GM12865 (cell line): Measurements from ENCODE around the gene PRKCE.
"Not testable (repeated sequence)": the region's sequence is repeated elsewhere in the genome, so short reads cannot be mapped to it uniquely, and the experiment has no call there.

Experiments used
- DNase-seq: peaks from one replicate; pipeline ENCODE4 v3.0.0; 2010; ENCODE audit warnings: low read depth
- H3K4me3 ChIP-seq: 2 replicates; pipeline ENCODE4 v1.5.1; 2011; ENCODE audit warnings: mild to moderate bottlenecking, low read depth, low read length, control low read depth
- TF ChIP-seq, protein P1 (sequence below): IDR thresholded peaks from 2 replicates; pipeline ENCODE4 v1.5.1; 2011; ENCODE audit warnings: low read length, control low read depth, low read depth, inconsistent platforms; ENCODE audit not compliant: insufficient read depth; ENCODE audit errors: missing control alignments

The PRKCE gene

GRCh38 chr2:46207591-46207990 lies 556.1 kb downstream of the PRKCE start:
- TF ChIP-seq, protein P1, sequence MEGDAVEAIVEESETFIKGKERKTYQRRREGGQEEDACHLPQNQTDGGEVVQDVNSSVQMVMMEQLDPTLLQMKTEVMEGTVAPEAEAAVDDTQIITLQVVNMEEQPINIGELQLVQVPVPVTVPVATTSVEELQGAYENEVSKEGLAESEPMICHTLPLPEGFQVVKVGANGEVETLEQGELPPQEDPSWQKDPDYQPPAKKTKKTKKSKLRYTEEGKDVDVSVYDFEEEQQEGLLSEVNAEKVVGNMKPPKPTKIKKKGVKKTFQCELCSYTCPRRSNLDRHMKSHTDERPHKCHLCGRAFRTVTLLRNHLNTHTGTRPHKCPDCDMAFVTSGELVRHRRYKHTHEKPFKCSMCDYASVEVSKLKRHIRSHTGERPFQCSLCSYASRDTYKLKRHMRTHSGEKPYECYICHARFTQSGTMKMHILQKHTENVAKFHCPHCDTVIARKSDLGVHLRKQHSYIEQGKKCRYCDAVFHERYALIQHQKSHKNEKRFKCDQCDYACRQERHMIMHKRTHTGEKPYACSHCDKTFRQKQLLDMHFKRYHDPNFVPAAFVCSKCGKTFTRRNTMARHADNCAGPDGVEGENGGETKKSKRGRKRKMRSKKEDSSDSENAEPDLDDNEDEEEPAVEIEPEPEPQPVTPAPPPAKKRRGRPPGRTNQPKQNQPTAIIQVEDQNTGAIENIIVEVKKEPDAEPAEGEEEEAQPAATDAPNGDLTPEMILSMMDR: no peak
- H3K4me3 ChIP-seq: no peak overlapping the region
- no peak for DNase-seq

DNA sequence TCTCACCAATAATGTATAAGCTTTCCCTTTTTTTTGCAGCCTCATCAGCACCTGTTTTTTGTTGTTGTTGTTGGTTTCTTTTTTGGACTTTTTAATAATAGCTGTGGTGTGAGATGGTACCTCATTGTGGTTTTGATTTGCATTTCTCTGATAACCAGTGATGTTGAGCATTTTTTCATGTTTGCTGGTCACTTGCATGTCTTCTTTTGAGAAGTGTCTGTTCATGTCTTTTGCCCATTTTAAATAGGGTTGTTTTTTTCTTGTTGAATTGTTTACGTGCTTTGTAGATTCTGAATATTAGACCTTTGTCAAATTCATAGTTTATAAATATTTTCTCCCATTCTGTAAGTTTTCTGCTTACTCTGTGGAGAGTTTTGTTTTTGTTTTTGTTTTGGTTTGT lies 557.3 kb downstream of the PRKCE start:
- no peak for DNase-seq
- TF ChIP-seq, protein P1: no peak
- H3K4me3 ChIP-seq: no peak overlapping the region

- TF ChIP-seq, protein P1: no peak
- no peak overlapping the region for H3K4me3 ChIP-seq
- DNase-seq: no peak
Observed at GRCh38 chr2:46210063-46210462, 558.6 kb downstream of the PRKCE start.

DNA sequence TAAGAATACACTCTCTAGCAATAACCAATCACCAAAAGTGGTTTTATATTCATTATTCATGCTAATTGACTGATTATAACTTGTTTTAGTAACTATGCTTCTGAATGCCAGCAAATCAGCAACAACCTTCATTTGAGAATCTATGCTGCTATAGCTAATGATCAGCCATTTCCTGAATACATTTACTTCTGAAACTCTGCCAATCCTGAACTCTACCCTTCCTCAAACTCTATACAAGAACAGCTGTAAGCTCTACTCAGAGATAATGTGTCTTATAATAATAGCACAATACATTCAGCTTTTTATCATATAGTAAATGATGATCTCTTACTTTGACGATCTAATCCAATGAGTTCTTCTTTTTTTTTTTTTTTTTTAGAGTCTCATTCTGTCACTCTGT lies 560.0 kb downstream of the PRKCE start:
- DNase-seq: no peak
- H3K4me3 ChIP-seq: no peak overlapping the region
- TF ChIP-seq, protein P1: no peak

- no peak for DNase-seq
- TF ChIP-seq, protein P1: no peak
Observed at GRCh38 chr2:46213906-46214305, 562.4 kb downstream of the PRKCE start.

DNA sequence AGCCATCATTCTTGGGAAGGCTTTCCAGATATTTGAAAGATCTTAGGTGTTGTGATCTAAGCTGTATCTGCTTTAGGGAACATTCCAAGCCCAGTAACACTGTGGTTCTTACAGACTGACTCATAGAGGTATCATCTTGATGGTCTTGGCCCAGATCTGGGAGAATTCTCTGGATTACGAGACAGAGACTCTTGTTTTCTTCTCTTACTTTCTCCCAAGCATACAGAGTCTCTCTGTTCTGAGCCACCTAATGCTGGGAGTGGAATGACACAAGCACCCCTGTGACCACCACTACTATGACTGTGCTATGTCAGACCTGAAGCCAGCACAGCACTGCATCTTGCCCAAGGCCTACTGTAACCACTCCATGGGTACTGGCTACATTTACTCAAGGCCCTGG lies 564.7 kb downstream of the PRKCE start:
- no peak overlapping the region for H3K4me3 ChIP-seq
- no peak for DNase-seq
- TF ChIP-seq, protein P1: no peak

More at GRCh38 chr2:46213906-46214305, 562.4 kb downstream of the PRKCE start:
- no peak overlapping the region for H3K4me3 ChIP-seq

GRCh38 chr2:46223514-46223913 lies 572.0 kb downstream of the PRKCE start:
- not testable (repeated sequence) for DNase-seq

More at GRCh38 chr2:46223514-46223913, 572.0 kb downstream of the PRKCE start:
- not testable (repeated sequence) for H3K4me3 ChIP-seq
